Vagina (tissue), 2 donors: Measurements from ENCODE around the gene KRT14.
"Not testable (repeated sequence)": the region's sequence is repeated elsewhere in the genome, so short reads cannot be mapped to it uniquely, and the experiment has no call there.

Experiments
- CTCF ChIP-seq, 3 experiments: fragments of 450-650 bp in 2 of 3; fragments of 200-600 bp in 1 of 3; sonication (generic) in 1 of 3; IDR thresholded peaks; one replicate each; pipeline ENCODE4 v1.5.1; 2017 to 2019; ENCODE audit warnings: antibody characterized with exemption in 3 of 3, mild to moderate bottlenecking in 2 of 3, moderate library complexity in 2 of 3
- POLR2A ChIP-seq, 2 donors: fragments of 450-650 bp; IDR thresholded peaks; one replicate each; pipeline ENCODE4 v1.6.1; 2017; ENCODE audit warnings: antibody characterized with exemption in 2 of 2, mild to moderate bottlenecking in 2 of 2, moderate library complexity in 2 of 2
- POLR2AphosphoS5 ChIP-seq, 2 donors: sonication (generic); formaldehyde crosslinking; IDR thresholded peaks; one replicate each; pipeline ENCODE4 v1.9.0; 2017; ENCODE audit warnings: antibody characterized with exemption in 2 of 2, mild to moderate bottlenecking in 2 of 2, low read depth in 1 of 2; ENCODE audit not compliant: insufficient read depth in 1 of 2

GRCh38 chr17:41619927-41620582, 33.4 kb upstream of the KRT14 start:
- TF ChIP-seq POLR2A (IDR thresholded peaks at IDR 0.05); CTCF (IDR thresholded peaks at IDR 0.05); POLR2AphosphoS5 (IDR thresholded peaks at IDR 0.05; ENCODE audit: insufficient read depth in 1 of 2, low read depth in 1 of 2): not testable (repeated sequence)
